Keratinocyte (primary cell): ENCODE measurements around the gene CFAP46. TPM values are rescaled to one million over a fixed set of nuclear protein-coding genes. Genes with fewer than 3 reads are reported as not detected.

Source experiments
- DNase-seq: peaks from one replicate; pipeline ENCODE4 v3.0.0-alpha.2; 2011; ENCODE audit warnings: low read depth, missing footprints, low spot score
- FAIRE-seq: peaks from 2 replicates; lab custom pipeline; 2011; peaks lifted over from hg19 to GRCh38; lab: Jason Lieb, UNC
- H2AFZ ChIP-seq: 2 replicates; pipeline ENCODE4 v1.6.0; 2012; ENCODE audit warnings: low read length, control low read depth, inconsistent platforms; ENCODE audit not compliant: control insufficient read depth
- H3K27ac ChIP-seq: 2 replicates; pipeline ENCODE4 v1.5.1; 2011; ENCODE audit warnings: low read length; ENCODE audit not compliant: control insufficient read depth, insufficient read depth
- H3K27me3 ChIP-seq: 3 replicates; pipeline ENCODE4 v1.6.0; 2011; ENCODE audit warnings: low read length; ENCODE audit not compliant: control insufficient read depth, insufficient read depth; ENCODE audit errors: extremely low read depth
- H3K36me3 ChIP-seq, 2 experiments: 2 replicates in 1 of 2; 3 replicates in 1 of 2; pipeline ENCODE4 v1.5.1; 2011; ENCODE audit warnings: low read length in 2 of 2, mild to moderate bottlenecking in 1 of 2; ENCODE audit not compliant: control insufficient read depth in 2 of 2, insufficient read depth in 2 of 2; ENCODE audit errors: extremely low read depth in 1 of 2
- H3K4me1 ChIP-seq: 3 replicates; pipeline ENCODE4 v1.5.1; 2011; ENCODE audit warnings: low read length; ENCODE audit not compliant: control insufficient read depth, insufficient read depth; ENCODE audit errors: extremely low read depth
- H3K4me2 ChIP-seq: 3 replicates; pipeline ENCODE4 v1.6.0; 2011; ENCODE audit warnings: low read depth, low read length; ENCODE audit not compliant: control insufficient read depth, insufficient read depth; ENCODE audit errors: extremely low read depth
- H3K4me3 ChIP-seq, 3 experiments: fragments of 200-600 bp in 1 of 3; sonication (generic) in 1 of 3; 2 replicates in 2 of 3; 3 replicates in 1 of 3; pipeline ENCODE4 v1.5.1; 2011 to 2016; ENCODE audit warnings: low read length in 3 of 3, mild to moderate bottlenecking in 3 of 3, control low read depth in 2 of 3, inconsistent platforms in 1 of 3, low read depth in 1 of 3, mixed read lengths in 1 of 3, mixed run types in 1 of 3, moderate library complexity in 1 of 3; ENCODE audit not compliant: control insufficient read depth in 2 of 3, insufficient read depth in 2 of 3; ENCODE audit errors: extremely low read depth in 1 of 3
- H3K79me2 ChIP-seq: 2 replicates; pipeline ENCODE4 v1.6.0; 2012; ENCODE audit warnings: low read length; ENCODE audit not compliant: control insufficient read depth, insufficient read depth
- H3K9ac ChIP-seq: 3 replicates; pipeline ENCODE4 v1.6.0; 2011; ENCODE audit warnings: low read length; ENCODE audit not compliant: control insufficient read depth, insufficient read depth; ENCODE audit errors: extremely low read depth
- H3K9me1 ChIP-seq: 3 replicates; pipeline ENCODE4 v1.6.0; 2011; ENCODE audit warnings: low read length; ENCODE audit not compliant: control insufficient read depth, insufficient read depth; ENCODE audit errors: extremely low read depth
- H3K9me3 ChIP-seq: 2 replicates; pipeline ENCODE4 v1.5.1; 2012; ENCODE audit warnings: low read depth, low read length; ENCODE audit not compliant: control insufficient read depth
- H4K20me1 ChIP-seq: 3 replicates; pipeline ENCODE4 v1.6.0; 2011; ENCODE audit warnings: low read length; ENCODE audit not compliant: control insufficient read depth, insufficient read depth; ENCODE audit errors: extremely low read depth
- CTCF ChIP-seq, 3 experiments: IDR thresholded peaks in 1 of 3; conservative IDR thresholded peaks in 1 of 3; optimal IDR thresholded peaks in 1 of 3; 2 replicates in 2 of 3; 3 replicates in 1 of 3; pipeline versions ENCODE3 to v1.5.1; 2011; ENCODE audit warnings: low read length in 3 of 3, mild to moderate bottlenecking in 3 of 3, moderate library complexity in 2 of 3, control low read depth in 1 of 3, inconsistent platforms in 1 of 3; ENCODE audit not compliant: insufficient read depth in 2 of 3; ENCODE audit errors: extremely low read depth in 1 of 3
- EZH2 ChIP-seq: IDR thresholded peaks from one replicate; pipeline ENCODE4 v1.6.1; 2012; ENCODE audit warnings: inconsistent platforms, mild to moderate bottlenecking, low read length, moderate library complexity
- dilution Hi-C: fragments of 300-500 bp; cut with MboI; formaldehyde crosslinking; loops from one replicate; pipeline ENCODE4 v1.7.0; 2020; ENCODE audit warnings: low sequenced_read_pairs; ENCODE audit not compliant: extremely low pct_ligation_motif_present
- polyA plus RNA-seq, 5 experiments: library from polyadenylated mRNA; depleted of rRNA in 3 of 5; stranded (reverse) in 3 of 5; stranded (forward) in 1 of 5; unstranded in 1 of 5; fragments of >200 nt; gene quantifications; 1 replicate in 1 of 5; 2 replicates in 3 of 5; 3 replicates in 1 of 5; pipeline versions ENCODE4 v1.2.1 to v1.2.3, GENCODE V29; 2011 to 2012; ENCODE audit warnings: missing spikeins in 2 of 5, low read depth in 1 of 5, low replicate concordance in 1 of 5

The CFAP46 gene
- polyA plus RNA-seq, 1 donor (not counting 4 experiments of a cell fraction or from before 2014, with no cell fraction given), result 1.00 TPM

- dilution Hi-C loops, result no loop called here
- Histone ChIP-seq H3K27ac (no peak overlapping the region), H3K36me3 (no peaks in the 10 kb centered on the region), H3K4me1 (no peaks in the 10 kb centered on the region), H3K4me2 (no peak overlapping the region), H2AFZ (no peak overlapping the region), H3K9me1 (no peaks in the 10 kb centered on the region), H4K20me1 (no peaks in the 10 kb centered on the region), H3K9me3 (no peaks in the 10 kb centered on the region), H3K27me3 (peaks cover 71% of the 10 kb centered on the region), H3K4me3 (no peak overlapping the region), H3K9ac (no peak overlapping the region), H3K79me2 (no peaks in the 10 kb centered on the region)
- TF ChIP-seq CTCF (optimal IDR thresholded peaks at IDR 0.05 in 1 of 3, IDR thresholded peaks at IDR 0.05 in 1 of 3, conservative IDR thresholded peaks at IDR 0.05 in 1 of 3; ENCODE audit: extremely low read depth in 1 of 3, insufficient read depth in 2 of 3, low read length in 3 of 3) (peak in 1 of 3 experiments; percentile 26), EZH2 (peak; percentile 90)
- FAIRE-seq, result no peak
- no peak for DNase-seq
Observed at GRCh38 chr10:132788180-132788830, 154.1 kb downstream of the CFAP46 start.

- H3K27me3 ChIP-seq, result peaks cover 69% of the 10 kb centered on the region
- no peak overlapping the region for H3K4me3 ChIP-seq
- H3K9me3 ChIP-seq, result no peaks in the 10 kb centered on the region
- no peak overlapping the region for H3K4me2 ChIP-seq
- no peaks in the 10 kb centered on the region for H4K20me1 ChIP-seq
- no peaks in the 10 kb centered on the region for H3K36me3 ChIP-seq
- TF ChIP-seq EZH2 (no peak), CTCF (optimal IDR thresholded peaks at IDR 0.05 in 1 of 3, IDR thresholded peaks at IDR 0.05 in 1 of 3, conservative IDR thresholded peaks at IDR 0.05 in 1 of 3; ENCODE audit: extremely low read depth in 1 of 3, insufficient read depth in 2 of 3, low read length in 3 of 3) (no peak)
- no peak overlapping the region for H3K9ac ChIP-seq
- no peaks in the 10 kb centered on the region for H3K9me1 ChIP-seq
- FAIRE-seq (no peak), DNase-seq (no peak)
- H2AFZ ChIP-seq, result no peak overlapping the region
- H3K27ac ChIP-seq, result no peak overlapping the region
- no peaks in the 10 kb centered on the region for H3K4me1 ChIP-seq
- H3K79me2 ChIP-seq, result no peaks in the 10 kb centered on the region
- dilution Hi-C loops, result no loop called here
Observed at GRCh38 chr10:132787495-132788179, 154.7 kb downstream of the CFAP46 start.
